Central memory CD8-positive, alpha-beta T cell (primary cell): ENCODE data around the gene OR5M11.
"Not testable (repeated sequence)": the region's sequence is repeated elsewhere in the genome, so short reads cannot be mapped to it uniquely, and the experiment has no call there.

Experiments used
- ATAC-seq: fragments of 150-1000 bp; cut with Tn5 transposase; replicated peaks from 2 replicates; pipeline ENCODE4 v1.10.0; 2022; ENCODE audit warnings: mild to moderate bottlenecking, moderate FRiP score, moderate number of reproducible peaks; ENCODE audit not compliant: poor library complexity, severe bottlenecking; ENCODE audit errors: extremely low read depth
- DNase-seq, 2 donors: peaks; one replicate each; pipeline ENCODE4 v3.0.0; 2021; ENCODE audit warnings: low spot score in 2 of 2
- H3K27ac Mint-ChIP-seq: one replicate; pipeline ENCODE4 v1.8.0; 2022; ENCODE audit warnings: low read depth, mild to moderate bottlenecking, moderate library complexity, mixed read lengths
- H3K27me3 Mint-ChIP-seq: one replicate; pipeline ENCODE4 v1.8.0; 2022; ENCODE audit warnings: mixed read lengths
- H3K36me3 Mint-ChIP-seq: one replicate; pipeline ENCODE4 v1.8.0; 2022; ENCODE audit warnings: mild to moderate bottlenecking, moderate library complexity, mixed read lengths; ENCODE audit not compliant: insufficient read depth
- H3K4me1 Mint-ChIP-seq: one replicate; pipeline ENCODE4 v1.8.0; 2022; ENCODE audit warnings: mixed read lengths
- H3K4me3 Mint-ChIP-seq: one replicate; pipeline ENCODE4 v1.8.0; 2022; ENCODE audit warnings: mild to moderate bottlenecking, moderate library complexity, mixed read lengths
- H3K9me3 Mint-ChIP-seq: one replicate; pipeline ENCODE4 v1.8.0; 2022; ENCODE audit warnings: mixed read lengths

The OR5M11 gene

GRCh38 chr11:56543157-56543556, at the start of gene OR5M11:
Gene OR5M11, minus strand, starts transcription at chr11:56543257. Its CDS starts 0 bp downstream, at chr11:56543257.
- ATAC-seq = no peak
- H3K36me3 Mint-ChIP-seq = no peaks in the 10 kb centered on the region
- peaks cover 22% of the 10 kb centered on the region for H3K9me3 Mint-ChIP-seq
- H3K4me1 Mint-ChIP-seq = no peaks in the 10 kb centered on the region
- H3K27ac Mint-ChIP-seq = no peak within 1 kb of the TSS
- no peaks in the 10 kb centered on the region for H3K27me3 Mint-ChIP-seq
- no peak for DNase-seq
- H3K4me3 Mint-ChIP-seq = no peak within 1 kb of the TSS

GRCh38 chr11:56592088-56592717, 49.1 kb upstream of the OR5M11 start:
- not testable (repeated sequence) for H3K4me3 Mint-ChIP-seq, H3K36me3 Mint-ChIP-seq, DNase-seq

DNA sequence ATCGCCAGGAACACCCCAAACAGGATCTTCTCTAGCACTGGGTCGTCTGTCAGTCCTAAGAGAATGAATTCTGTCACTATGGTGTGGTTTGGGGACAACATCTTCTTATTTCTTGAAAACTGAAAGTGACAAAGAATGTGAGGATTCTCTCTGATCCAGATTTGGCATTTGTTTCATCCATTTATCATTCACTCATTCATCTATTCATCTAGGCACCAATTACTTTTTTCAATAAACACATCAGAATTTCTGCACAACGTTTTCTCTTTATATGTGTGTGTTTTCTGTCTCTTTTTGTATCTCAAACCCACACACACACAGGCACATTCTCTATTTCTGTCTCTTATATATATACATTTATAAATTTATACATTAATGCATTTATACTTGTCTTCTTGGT, 34.6 kb upstream of the OR5M11 start, which contains the start of gene OR5M10:
OR5M10 (minus strand) TSS at position 101 of the 400 bp plus-strand sequence; CDS start at position 101, 0 bp downstream.
- DNase-seq (no peak), ATAC-seq (no peak)
- Mint-ChIP-seq H3K27ac (no peak within 1 kb of the TSS), H3K4me3 (no peak within 1 kb of the TSS), H3K9me3 (peaks cover 3% of the 10 kb centered on the region), H3K27me3 (no peaks in the 10 kb centered on the region), H3K36me3 (no peaks in the 10 kb centered on the region), H3K4me1 (no peaks in the 10 kb centered on the region)

More at GRCh38 chr11:56592088-56592717, 49.1 kb upstream of the OR5M11 start:
- not testable (repeated sequence) for H3K4me1 Mint-ChIP-seq, H3K27me3 Mint-ChIP-seq, ATAC-seq, H3K27ac Mint-ChIP-seq
- peaks cover 20% of the 10 kb centered on the region for H3K9me3 Mint-ChIP-seq

DNA sequence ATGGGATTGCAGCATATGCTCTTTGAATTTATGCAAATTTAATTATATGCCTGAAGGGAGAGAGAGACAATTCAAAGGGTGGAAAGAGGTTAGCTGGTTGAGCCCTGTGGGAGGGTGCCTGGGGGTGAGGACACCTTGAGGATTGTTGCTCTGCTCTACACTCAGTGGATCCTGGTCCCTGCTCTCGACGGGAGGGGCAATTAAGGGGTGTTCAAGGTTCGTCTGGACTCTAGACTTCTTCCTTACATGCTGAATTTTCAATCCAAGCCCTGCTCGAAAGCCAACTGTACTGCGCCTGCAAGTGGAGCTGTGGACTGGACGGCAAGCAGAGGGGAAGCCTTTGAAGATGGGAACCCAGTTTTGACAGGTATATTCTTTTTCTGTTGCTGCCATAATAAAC, 15.5 kb upstream of the OR5M11 start:
- no peak for ATAC-seq
- no peaks in the 10 kb centered on the region for H3K27me3 Mint-ChIP-seq

DNA sequence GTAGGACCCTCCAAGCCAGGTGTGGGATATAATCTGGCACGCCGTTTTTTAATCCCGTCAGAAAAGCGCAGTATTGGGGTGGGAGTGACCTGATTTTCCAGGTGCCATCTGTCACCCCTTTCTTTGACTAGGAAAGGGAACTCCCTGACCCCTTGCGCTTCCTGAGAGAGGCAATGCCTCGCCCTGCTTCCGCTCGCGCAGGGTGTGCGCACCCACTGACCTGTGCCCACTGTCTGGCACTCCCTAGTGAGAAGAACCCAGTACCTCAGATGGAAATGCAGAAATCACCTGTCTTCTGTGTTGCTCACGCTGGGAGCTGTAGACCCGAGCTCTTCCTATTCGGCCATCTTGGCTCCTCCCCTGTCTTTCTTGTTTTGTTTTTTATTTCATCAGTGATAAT, 11.6 kb upstream of the OR5M11 start:
- not testable (repeated sequence) for H3K36me3 Mint-ChIP-seq, H3K27ac Mint-ChIP-seq, H3K4me1 Mint-ChIP-seq, ATAC-seq, H3K4me3 Mint-ChIP-seq, H3K27me3 Mint-ChIP-seq, DNase-seq
- peaks cover 13% of the 10 kb centered on the region for H3K9me3 Mint-ChIP-seq

More for the DNA sequence above, 15.5 kb upstream of the OR5M11 start:
- H3K4me1 Mint-ChIP-seq = no peaks in the 10 kb centered on the region
- DNase-seq = no peak
- H3K36me3 Mint-ChIP-seq = no peaks in the 10 kb centered on the region
- H3K4me3 Mint-ChIP-seq = no peak overlapping the region
- H3K9me3 Mint-ChIP-seq = peaks cover 21% of the 10 kb centered on the region
- no peak overlapping the region for H3K27ac Mint-ChIP-seq

DNA sequence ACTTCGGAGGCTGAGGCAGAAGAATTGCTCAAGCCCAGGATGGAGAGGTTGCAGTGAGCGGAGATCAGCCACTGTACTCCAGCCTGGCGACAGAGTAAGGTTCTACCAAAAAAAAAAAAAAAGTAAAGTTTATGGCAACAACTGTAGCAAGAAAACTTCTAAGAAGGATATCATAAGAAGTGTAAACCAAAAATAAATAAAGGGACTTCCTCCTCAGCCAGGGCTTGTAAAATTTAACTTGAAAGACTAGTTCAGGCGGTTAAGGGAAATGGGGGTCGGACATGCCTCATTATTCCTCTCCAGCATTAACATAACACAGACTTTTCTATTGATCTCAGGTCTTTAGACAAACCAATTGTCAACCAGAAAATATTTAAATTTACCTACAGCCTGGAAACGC, 2.5 kb upstream of the OR5M11 start:
- no peak for DNase-seq
- Mint-ChIP-seq H3K9me3 (peaks cover 14% of the 10 kb centered on the region), H3K27ac (no peak overlapping the region), H3K4me3 (no peak overlapping the region), H3K4me1 (no peaks in the 10 kb centered on the region), H3K36me3 (no peaks in the 10 kb centered on the region), H3K27me3 (no peaks in the 10 kb centered on the region)
- no peak for ATAC-seq

- Mint-ChIP-seq H3K9me3 (peaks cover 17% of the 10 kb centered on the region), H3K27ac (no peak overlapping the region), H3K4me1 (no peaks in the 10 kb centered on the region), H3K36me3 (no peaks in the 10 kb centered on the region), H3K27me3 (no peaks in the 10 kb centered on the region), H3K4me3 (no peak overlapping the region)
- ATAC-seq (no peak), DNase-seq (no peak)
Observed at GRCh38 chr11:56543739-56544138, 682 bp upstream of the OR5M11 start.

- Mint-ChIP-seq H3K4me3 (no peak overlapping the region), H3K4me1 (no peaks in the 10 kb centered on the region), H3K36me3 (no peaks in the 10 kb centered on the region), H3K9me3 (peaks cover 16% of the 10 kb centered on the region), H3K27ac (no peak overlapping the region), H3K27me3 (no peaks in the 10 kb centered on the region)
- no peak for ATAC-seq
- DNase-seq = no peak
Observed at GRCh38 chr11:56533054-56533740, 9.9 kb downstream of the OR5M11 start.

DNA sequence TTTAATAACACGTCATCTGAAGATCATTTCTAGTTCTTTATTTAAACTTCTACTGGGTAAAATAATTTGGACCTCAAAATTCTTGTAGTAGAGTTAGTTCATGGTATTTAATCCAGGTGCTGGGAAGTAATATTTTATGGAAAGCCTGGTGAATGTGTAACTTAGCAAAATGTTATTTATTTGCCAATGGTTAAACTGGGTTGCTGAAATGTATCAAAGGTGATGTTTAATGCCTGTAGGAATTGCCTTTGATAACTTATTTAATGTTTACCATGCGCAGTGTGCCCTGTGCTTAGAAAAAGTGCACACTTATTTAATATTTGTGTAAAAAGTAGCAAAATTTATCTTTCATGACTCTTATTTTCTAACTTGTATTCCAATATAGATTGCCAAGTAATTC, 11.2 kb downstream of the OR5M11 start:
- Mint-ChIP-seq H3K4me1 (no peaks in the 10 kb centered on the region), H3K27me3 (no peaks in the 10 kb centered on the region), H3K9me3 (peaks cover 6% of the 10 kb centered on the region)

DNA sequence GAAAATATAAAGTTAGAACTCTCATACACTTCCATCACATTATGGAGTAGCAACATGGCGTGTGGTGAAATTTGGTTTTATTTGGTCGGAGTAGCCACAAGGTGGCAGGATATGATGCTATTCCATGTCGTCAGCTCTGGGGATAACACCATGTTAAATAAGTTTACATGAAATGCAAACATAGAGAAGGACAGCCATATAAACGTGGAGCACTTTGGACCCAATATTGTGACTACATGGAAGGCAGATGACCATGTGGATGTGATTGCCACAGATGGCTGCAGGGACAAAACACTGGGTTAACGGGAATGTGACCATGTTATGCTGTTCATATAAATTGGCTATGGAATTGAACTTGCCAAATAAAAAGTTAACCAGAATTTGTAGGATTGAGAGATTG, 21.0 kb downstream of the OR5M11 start:
- peaks cover 31% of the 10 kb centered on the region for H3K9me3 Mint-ChIP-seq
- no peak for DNase-seq

More for the DNA sequence above, 11.2 kb downstream of the OR5M11 start:
- Mint-ChIP-seq H3K27ac (no peak overlapping the region), H3K4me3 (no peak overlapping the region), H3K36me3 (no peaks in the 10 kb centered on the region)
- DNase-seq (no peak), ATAC-seq (no peak)

GRCh38 chr11:56513280-56513679, 29.8 kb downstream of the OR5M11 start:
- ATAC-seq (no peak), DNase-seq (no peak)
- Mint-ChIP-seq H3K4me1 (no peaks in the 10 kb centered on the region), H3K4me3 (no peak overlapping the region), H3K27me3 (no peaks in the 10 kb centered on the region), H3K27ac (no peak overlapping the region), H3K36me3 (no peaks in the 10 kb centered on the region), H3K9me3 (peaks cover 35% of the 10 kb centered on the region)

More for the DNA sequence above, 21.0 kb downstream of the OR5M11 start:
- H3K4me3 Mint-ChIP-seq = no peak overlapping the region
- no peaks in the 10 kb centered on the region for H3K27me3 Mint-ChIP-seq
- H3K27ac Mint-ChIP-seq = no peak overlapping the region
- H3K4me1 Mint-ChIP-seq = no peaks in the 10 kb centered on the region
- no peak for ATAC-seq
- no peaks in the 10 kb centered on the region for H3K36me3 Mint-ChIP-seq

GRCh38 chr11:56509439-56509838, 33.6 kb downstream of the OR5M11 start:
- Mint-ChIP-seq H3K4me1 (no peaks in the 10 kb centered on the region), H3K27ac (no peak overlapping the region), H3K27me3 (no peaks in the 10 kb centered on the region), H3K4me3 (no peak overlapping the region), H3K36me3 (no peaks in the 10 kb centered on the region), H3K9me3 (peaks cover 30% of the 10 kb centered on the region)
- DNase-seq = no peak
- no peak for ATAC-seq

- Mint-ChIP-seq H3K27me3 (no peaks in the 10 kb centered on the region), H3K4me1 (no peaks in the 10 kb centered on the region), H3K36me3 (no peaks in the 10 kb centered on the region), H3K27ac (no peak overlapping the region), H3K9me3 (peaks cover 20% of the 10 kb centered on the region), H3K4me3 (no peak overlapping the region)
- ATAC-seq = no peak
- no peak for DNase-seq
Observed at GRCh38 chr11:56497010-56497409, 46.0 kb downstream of the OR5M11 start.
